Uterus (tissue), 4 donors: ENCODE results near the gene YPEL3. TPM values are rescaled to one million over a fixed set of nuclear protein-coding genes. Genes with fewer than 3 reads are reported as not detected.

Experiments used
- DNase-seq, 2 donors: peaks; one replicate each; pipeline ENCODE4 v3.0.0-alpha.2; 2019 to 2020
- H3K27ac ChIP-seq, 2 donors: fragments of 200-600 bp; sonication (generic); 1 replicate in 1 of 2; 2 replicates in 1 of 2; pipeline ENCODE4 v1.5.1; 2016 to 2018
- H3K27me3 ChIP-seq, 2 donors: fragments of 200-600 bp; sonication (generic); one replicate each; pipeline ENCODE4 v1.5.1; 2018 to 2019; ENCODE audit warnings: control low read depth in 1 of 2
- H3K36me3 ChIP-seq, 2 donors: fragments of 200-600 bp; sonication (generic); one replicate each; pipeline ENCODE4 v1.5.1; 2019; ENCODE audit warnings: control low read depth in 1 of 2
- H3K4me1 ChIP-seq, 2 donors: fragments of 200-600 bp; sonication (generic); one replicate each; pipeline ENCODE4 v1.5.1; 2018 to 2019; ENCODE audit warnings: control low read depth in 1 of 2
- H3K4me3 ChIP-seq, 2 donors: fragments of 200-600 bp; sonication (generic); 1 replicate in 1 of 2; 2 replicates in 1 of 2; pipeline ENCODE4 v1.5.1; 2018 to 2019; ENCODE audit warnings: mild to moderate bottlenecking in 1 of 2
- H3K9me3 ChIP-seq, 2 donors: fragments of 200-600 bp; sonication (generic); one replicate each; pipeline ENCODE4 v1.5.1; 2019; ENCODE audit warnings: control low read depth in 1 of 2
- CTCF ChIP-seq, 4 experiments: fragments of 200-600 bp in 2 of 4; fragments of 450-650 bp in 2 of 4; sonication (generic) in 2 of 4; IDR thresholded peaks; one replicate each; pipeline ENCODE4 v1.5.1; 2016 to 2019; ENCODE audit warnings: antibody characterized with exemption in 4 of 4, mild to moderate bottlenecking in 2 of 4, moderate library complexity in 1 of 4
- POLR2A ChIP-seq, 2 donors: fragments of 450-650 bp; IDR thresholded peaks; one replicate each; pipeline ENCODE4 v1.6.1; 2016; ENCODE audit warnings: antibody characterized with exemption in 2 of 2, mild to moderate bottlenecking in 1 of 2, moderate library complexity in 1 of 2
- intact Hi-C: fragments of 100-400 bp; cut with DNase I; formaldehyde crosslinking; loops from one replicate; pipeline ENCODE4 v1.15.1; 2023; ENCODE audit warnings: low total_unique reads
- total RNA-seq, 4 donors: library from RNA; depleted of rRNA in 3 of 4; stranded (reverse); fragments of >200 nt in 3 of 4; gene quantifications; one replicate each; pipeline versions ENCODE4 v1.1.0 to v1.2.4, GENCODE V29; 2014 to 2023
- donor health status: DM: yes; HTN: yes; CAD: no.

YPEL3 gene
- total RNA-seq, 4 donors from 2014 or later, result 9.2 to 158 (median 36.4) TPM

DNA sequence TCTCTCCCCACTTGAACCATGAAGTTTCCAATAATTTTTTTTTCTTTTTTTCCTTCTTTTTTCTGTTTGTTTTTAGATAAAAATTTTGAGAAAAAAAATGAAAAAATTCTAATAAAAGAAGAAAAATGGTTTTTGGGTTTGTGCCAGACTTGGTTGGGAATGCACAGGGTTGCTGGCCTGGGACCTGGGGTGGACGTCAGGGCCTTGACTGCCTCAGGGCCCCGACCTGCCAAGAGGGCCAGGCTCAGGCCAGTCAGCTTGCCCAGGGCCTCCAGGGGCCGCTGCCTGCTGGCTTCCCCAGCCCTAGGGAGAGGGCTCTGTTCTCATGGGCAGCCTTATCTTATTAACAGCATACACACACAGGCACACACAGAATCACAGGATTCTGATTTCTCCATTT, 10.8 kb downstream of the YPEL3 start:
- H3K4me1 ChIP-seq, result no peaks in the 10 kb centered on the region
- no peaks in the 10 kb centered on the region for H3K36me3 ChIP-seq
- H3K4me3 ChIP-seq, result no peak overlapping the region
- intact Hi-C loops, result loop anchor here (5.0 kb wide), 1 partner anchor 48 kb away; no protein-coding TSS in a partner anchor
- no peaks in the 10 kb centered on the region for H3K9me3 ChIP-seq
- TF ChIP-seq POLR2A (IDR thresholded peaks at IDR 0.05) (no peak), CTCF (IDR thresholded peaks at IDR 0.05) (no peak)
- DNase-seq, result no peak
- H3K27me3 ChIP-seq, result no peaks in the 10 kb centered on the region
- peak overlapping the region; percentile 34 to 56 for H3K27ac ChIP-seq

DNA sequence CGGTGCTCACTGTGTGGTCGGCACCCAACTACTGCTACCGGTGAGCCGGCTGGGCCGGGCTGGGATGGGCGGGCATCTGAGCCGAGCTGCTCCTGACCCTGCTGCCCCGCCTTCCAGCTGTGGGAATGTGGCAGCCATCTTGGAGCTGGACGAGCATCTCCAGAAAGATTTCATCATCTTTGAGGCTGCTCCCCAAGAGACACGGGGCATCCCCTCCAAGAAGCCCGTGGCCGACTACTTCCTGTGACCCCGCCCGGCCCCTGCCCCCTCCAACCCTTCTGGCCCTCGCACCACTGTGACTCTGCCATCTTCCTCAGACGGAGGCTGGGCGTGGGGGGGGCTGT, 11.2 kb downstream of the YPEL3 start:
- H3K36me3 ChIP-seq, result no peaks in the 10 kb centered on the region
- no peak for TF ChIP-seq POLR2A (IDR thresholded peaks at IDR 0.05)
- no peak for TF ChIP-seq CTCF (IDR thresholded peaks at IDR 0.05)
- no peak overlapping the region for H3K4me3 ChIP-seq
- H3K4me1 ChIP-seq, result no peaks in the 10 kb centered on the region
- H3K27ac ChIP-seq, result peak overlapping the region; percentile 34 to 56
- H3K9me3 ChIP-seq, result no peaks in the 10 kb centered on the region
- H3K27me3 ChIP-seq, result no peaks in the 10 kb centered on the region
- DNase-seq, result peak; percentile 55 to 59
- intact Hi-C loops, result loop anchor here (5.0 kb wide), 1 partner anchor 47 kb away; no protein-coding TSS in a partner anchor

DNA sequence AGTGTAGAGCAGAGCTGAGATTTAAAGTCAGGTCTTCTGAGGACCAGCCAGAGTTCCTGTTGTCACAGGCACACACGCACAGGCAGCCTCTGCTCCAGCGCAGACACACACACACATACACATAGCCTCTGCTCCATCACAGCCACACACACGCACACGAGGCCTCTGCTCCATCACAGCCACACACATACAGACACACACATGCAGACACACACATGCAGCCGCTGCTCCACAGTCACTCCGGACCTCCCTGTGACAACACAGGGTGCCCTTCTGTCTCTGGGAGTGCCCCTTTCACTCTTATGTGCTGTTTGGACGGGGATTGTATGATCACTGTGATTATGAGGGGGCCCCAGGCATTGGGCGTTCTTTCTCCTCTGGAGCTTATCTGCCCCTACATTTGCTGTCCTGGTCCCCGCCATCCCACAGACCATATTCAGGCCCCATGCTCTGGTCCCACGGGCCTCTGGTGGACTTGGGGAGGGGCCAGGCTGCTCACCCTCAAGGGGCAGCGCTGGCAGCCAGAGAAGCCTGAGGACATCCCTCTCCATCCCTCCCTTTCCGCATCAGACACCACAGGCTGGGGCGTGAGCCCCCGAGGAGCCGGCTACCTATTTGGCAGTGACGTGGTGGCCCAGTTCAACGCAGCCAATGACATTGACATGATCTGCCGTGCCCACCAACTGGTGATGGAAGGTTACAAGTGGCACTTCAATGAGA, 11.8 kb downstream of the YPEL3 start:
- no peaks in the 10 kb centered on the region for H3K27me3 ChIP-seq
- TF ChIP-seq CTCF (IDR thresholded peaks at IDR 0.05), result no peak
- no peak for TF ChIP-seq POLR2A (IDR thresholded peaks at IDR 0.05)
- H3K9me3 ChIP-seq, result no peaks in the 10 kb centered on the region
- H3K4me3 ChIP-seq, result no peak overlapping the region
- intact Hi-C loops, result no loop called here
- H3K4me1 ChIP-seq, result no peaks in the 10 kb centered on the region
- peak overlapping the region; percentile 34 to 56 for H3K27ac ChIP-seq
- DNase-seq, result no peak
- no peaks in the 10 kb centered on the region for H3K36me3 ChIP-seq

GRCh38 chr16:30083216-30084055, 12.6 kb downstream of the YPEL3 start:
- intact Hi-C loops, result no loop called here
- Histone ChIP-seq H3K9me3 (no peaks in the 10 kb centered on the region), H3K27ac (no peak overlapping the region), H3K27me3 (no peaks in the 10 kb centered on the region), H3K36me3 (no peaks in the 10 kb centered on the region), H3K4me3 (no peak overlapping the region), H3K4me1 (no peaks in the 10 kb centered on the region)
- DNase-seq, result no peak
- TF ChIP-seq CTCF (IDR thresholded peaks at IDR 0.05) (no peak), POLR2A (IDR thresholded peaks at IDR 0.05) (no peak)

GRCh38 chr16:30082545-30083090, 13.4 kb downstream of the YPEL3 start:
- no peak for TF ChIP-seq POLR2A (IDR thresholded peaks at IDR 0.05)
- TF ChIP-seq CTCF (IDR thresholded peaks at IDR 0.05), result no peak
- Histone ChIP-seq H3K27me3 (no peaks in the 10 kb centered on the region), H3K36me3 (no peaks in the 10 kb centered on the region), H3K27ac (no peak overlapping the region), H3K4me1 (peaks cover 0 to 4% of the 10 kb centered on the region in 2 donors), H3K9me3 (no peaks in the 10 kb centered on the region), H3K4me3 (no peak overlapping the region)
- DNase-seq, result no peak
- intact Hi-C loops, result no loop called here
